ENCODE measurements around the gene UBAC2. TPM values are rescaled to one million over a fixed set of nuclear protein-coding genes. Genes with fewer than 3 reads are reported as not detected.
A peak's percentile ranks its signal among the peaks of the same experiment; 100 is the strongest.

UBAC2 gene
- total RNA-seq, 4 donors from 2014 or later, result 51.0 to 71.5 (median 61.1) TPM

- Histone ChIP-seq H3K9me3 (no peaks in the 10 kb centered on the region), H3K27ac (no peak overlapping the region), H3K27me3 (no peaks in the 10 kb centered on the region), H3K4me1 (no peaks in the 10 kb centered on the region), H3K36me3 (peaks cover 0 to 37% of the 10 kb centered on the region in 2 donors), H3K4me3 (no peak overlapping the region)
- intact Hi-C loops (cut with DNase I; ENCODE audit: low total_unique reads), result no loop called here
- ATAC-seq (no peak), DNase-seq (no peak)
- TF ChIP-seq, protein P1, sequence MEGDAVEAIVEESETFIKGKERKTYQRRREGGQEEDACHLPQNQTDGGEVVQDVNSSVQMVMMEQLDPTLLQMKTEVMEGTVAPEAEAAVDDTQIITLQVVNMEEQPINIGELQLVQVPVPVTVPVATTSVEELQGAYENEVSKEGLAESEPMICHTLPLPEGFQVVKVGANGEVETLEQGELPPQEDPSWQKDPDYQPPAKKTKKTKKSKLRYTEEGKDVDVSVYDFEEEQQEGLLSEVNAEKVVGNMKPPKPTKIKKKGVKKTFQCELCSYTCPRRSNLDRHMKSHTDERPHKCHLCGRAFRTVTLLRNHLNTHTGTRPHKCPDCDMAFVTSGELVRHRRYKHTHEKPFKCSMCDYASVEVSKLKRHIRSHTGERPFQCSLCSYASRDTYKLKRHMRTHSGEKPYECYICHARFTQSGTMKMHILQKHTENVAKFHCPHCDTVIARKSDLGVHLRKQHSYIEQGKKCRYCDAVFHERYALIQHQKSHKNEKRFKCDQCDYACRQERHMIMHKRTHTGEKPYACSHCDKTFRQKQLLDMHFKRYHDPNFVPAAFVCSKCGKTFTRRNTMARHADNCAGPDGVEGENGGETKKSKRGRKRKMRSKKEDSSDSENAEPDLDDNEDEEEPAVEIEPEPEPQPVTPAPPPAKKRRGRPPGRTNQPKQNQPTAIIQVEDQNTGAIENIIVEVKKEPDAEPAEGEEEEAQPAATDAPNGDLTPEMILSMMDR (IDR thresholded peaks at IDR 0.05 in 4 of 5, conservative IDR thresholded peaks at IDR 0.05 in 1 of 5), result no peak
- TF ChIP-seq POLR2A (IDR thresholded peaks at IDR 0.05), result no peak
- in situ Hi-C loops (cut with MboI; ENCODE audit: low sequenced_read_pairs in 4 of 4), result no loop called here
Measured at GRCh38 chr13:99373436-99373835, 172.8 kb downstream of the UBAC2 start.

- no peaks in the 10 kb centered on the region for H3K4me1 ChIP-seq
- TF ChIP-seq, protein P1 (IDR thresholded peaks at IDR 0.05 in 4 of 5, conservative IDR thresholded peaks at IDR 0.05 in 1 of 5), result no peak
- no peak for TF ChIP-seq POLR2A (IDR thresholded peaks at IDR 0.05)
- H3K4me3 ChIP-seq, result no peak overlapping the region
- in situ Hi-C loops (cut with MboI; ENCODE audit: low sequenced_read_pairs in 4 of 4) (no loop called here), intact Hi-C loops (cut with DNase I; ENCODE audit: low total_unique reads) (no loop called here)
- no peaks in the 10 kb centered on the region for H3K9me3 ChIP-seq
- no peak overlapping the region for H3K27ac ChIP-seq
- H3K36me3 ChIP-seq, result peaks cover 0 to 33% of the 10 kb centered on the region in 2 donors
- ATAC-seq (no peak), DNase-seq (no peak)
- H3K27me3 ChIP-seq, result no peaks in the 10 kb centered on the region
Measured at GRCh38 chr13:99374169-99374991, 173.7 kb downstream of the UBAC2 start.

DNA sequence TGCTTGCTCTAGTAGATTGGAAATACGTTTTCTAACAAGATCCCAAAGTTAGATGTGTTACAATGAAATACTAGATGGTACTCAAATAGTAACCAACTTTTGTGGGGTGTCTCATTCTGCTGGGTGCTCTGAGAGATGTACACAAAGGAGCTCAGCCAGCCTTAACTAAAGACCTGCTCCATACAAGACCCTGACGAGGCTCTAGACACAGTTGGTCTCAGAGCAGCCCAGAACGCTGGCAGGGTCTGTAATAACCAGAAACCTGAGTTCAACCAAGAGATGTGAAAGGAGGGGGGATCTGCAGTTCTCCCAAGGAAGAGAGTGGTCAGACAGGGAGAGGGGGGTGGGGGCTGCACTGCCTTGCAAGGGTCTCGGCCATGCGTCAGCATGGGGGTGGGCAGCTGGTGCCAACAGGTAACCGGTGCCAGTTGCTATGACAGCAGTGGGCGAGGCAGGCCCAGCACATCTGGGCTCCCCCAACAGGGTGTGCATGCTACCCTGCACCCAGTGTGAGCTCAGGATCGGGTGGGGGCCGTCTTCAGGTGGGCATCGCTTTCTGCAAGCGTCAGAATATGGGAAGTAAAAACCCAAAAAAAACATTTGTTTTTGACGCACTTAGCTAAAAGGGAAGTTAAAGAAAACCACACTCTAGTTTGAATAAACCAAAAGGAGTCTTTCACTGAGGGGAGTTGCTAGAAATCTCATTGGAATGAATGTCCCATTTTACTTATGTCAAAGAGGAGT is 174.5 kb downstream of the UBAC2 start:
- Histone ChIP-seq H3K27me3 (no peaks in the 10 kb centered on the region), H3K27ac (no peak overlapping the region), H3K4me1 (no peaks in the 10 kb centered on the region), H3K4me3 (no peak overlapping the region), H3K9me3 (no peaks in the 10 kb centered on the region), H3K36me3 (peaks cover 0 to 25% of the 10 kb centered on the region in 2 donors)
- ATAC-seq (no peak), DNase-seq (peak in 1 of 2 donors; percentile 26)
- in situ Hi-C loops (cut with MboI; ENCODE audit: low sequenced_read_pairs in 4 of 4), result no loop called here
- intact Hi-C loops (cut with DNase I; ENCODE audit: low total_unique reads), result no loop called here
- TF ChIP-seq, protein P1 (IDR thresholded peaks at IDR 0.05 in 4 of 5, conservative IDR thresholded peaks at IDR 0.05 in 1 of 5), result no peak
- no peak for TF ChIP-seq POLR2A (IDR thresholded peaks at IDR 0.05)

DNA sequence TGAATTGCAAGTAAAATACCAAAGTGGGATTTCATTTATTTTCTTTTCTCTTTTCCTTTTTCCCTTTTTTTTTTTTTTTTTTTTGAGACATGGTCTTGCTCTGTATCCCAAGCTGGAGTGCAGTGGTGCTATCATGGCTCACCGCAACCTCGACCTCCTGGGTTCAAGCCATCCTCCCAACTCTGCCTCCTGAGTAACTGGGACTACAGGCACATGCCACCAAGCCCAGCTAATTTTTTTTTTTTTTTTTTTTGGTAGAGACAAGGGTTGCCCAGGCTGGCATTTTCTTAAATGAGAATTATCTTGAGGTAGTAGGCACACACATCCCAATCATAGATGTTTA is 175.1 kb downstream of the UBAC2 start:
- Histone ChIP-seq H3K27ac (no peak overlapping the region), H3K4me1 (no peaks in the 10 kb centered on the region), H3K36me3 (peaks cover 0 to 20% of the 10 kb centered on the region in 2 donors), H3K4me3 (no peak overlapping the region), H3K27me3 (no peaks in the 10 kb centered on the region), H3K9me3 (no peaks in the 10 kb centered on the region)
- TF ChIP-seq, protein P1 (IDR thresholded peaks at IDR 0.05 in 4 of 5, conservative IDR thresholded peaks at IDR 0.05 in 1 of 5), result no peak
- no peak for TF ChIP-seq POLR2A (IDR thresholded peaks at IDR 0.05)
- ATAC-seq (no peak), DNase-seq (no peak)
- intact Hi-C loops (cut with DNase I; ENCODE audit: low total_unique reads), result no loop called here
- in situ Hi-C loops (cut with MboI; ENCODE audit: low sequenced_read_pairs in 4 of 4), result no loop called here
